Activated CD4-positive, alpha-beta T cell treated with anti-CD3 and anti-CD28 coated beads, Interleukin-2, amount 10 ng/mL, durations not matched to agents 24 days and 14 days (primary cell): Measurements from ENCODE around the gene PDILT. TPM values are rescaled to one million over a fixed set of nuclear protein-coding genes. Genes with fewer than 3 reads are reported as not detected.
"Not testable (repeated sequence)": the region's sequence is repeated elsewhere in the genome, so short reads cannot be mapped to it uniquely, and the experiment has no call there.

Experiments
- DNase-seq: peaks from one replicate; pipeline ENCODE4 v3.0.0; 2022
- H3K27ac Mint-ChIP-seq: one replicate; pipeline ENCODE4 v1.8.0; 2022; ENCODE audit warnings: mild to moderate bottlenecking, mixed read lengths
- H3K27me3 Mint-ChIP-seq: one replicate; pipeline ENCODE4 v1.8.0; 2022; ENCODE audit warnings: mixed read lengths
- H3K36me3 Mint-ChIP-seq: one replicate; pipeline ENCODE4 v1.8.0; 2022; ENCODE audit warnings: low read depth, mild to moderate bottlenecking, mixed read lengths
- H3K4me1 Mint-ChIP-seq: one replicate; pipeline ENCODE4 v1.8.0; 2021; ENCODE audit warnings: mixed read lengths
- H3K4me3 Mint-ChIP-seq: one replicate; pipeline ENCODE4 v1.8.0; 2022; ENCODE audit warnings: mild to moderate bottlenecking, moderate library complexity, mixed read lengths
- H3K9me3 Mint-ChIP-seq: one replicate; pipeline ENCODE4 v1.8.0; 2021; ENCODE audit warnings: mixed read lengths
- intact Hi-C: fragments of 100-400 bp; cut with micrococcal nuclease; formaldehyde crosslinking; loops from one replicate; pipeline ENCODE4 v1.15.1; 2023
- total RNA-seq: library from RNA; stranded (reverse); gene quantifications from 2 replicates; pipeline ENCODE4 v1.2.3, GENCODE V29; 2022

PDILT gene, protein sequence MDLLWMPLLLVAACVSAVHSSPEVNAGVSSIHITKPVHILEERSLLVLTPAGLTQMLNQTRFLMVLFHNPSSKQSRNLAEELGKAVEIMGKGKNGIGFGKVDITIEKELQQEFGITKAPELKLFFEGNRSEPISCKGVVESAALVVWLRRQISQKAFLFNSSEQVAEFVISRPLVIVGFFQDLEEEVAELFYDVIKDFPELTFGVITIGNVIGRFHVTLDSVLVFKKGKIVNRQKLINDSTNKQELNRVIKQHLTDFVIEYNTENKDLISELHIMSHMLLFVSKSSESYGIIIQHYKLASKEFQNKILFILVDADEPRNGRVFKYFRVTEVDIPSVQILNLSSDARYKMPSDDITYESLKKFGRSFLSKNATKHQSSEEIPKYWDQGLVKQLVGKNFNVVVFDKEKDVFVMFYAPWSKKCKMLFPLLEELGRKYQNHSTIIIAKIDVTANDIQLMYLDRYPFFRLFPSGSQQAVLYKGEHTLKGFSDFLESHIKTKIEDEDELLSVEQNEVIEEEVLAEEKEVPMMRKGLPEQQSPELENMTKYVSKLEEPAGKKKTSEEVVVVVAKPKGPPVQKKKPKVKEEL
- total RNA-seq, result not detected in 2 replicates

DNA sequence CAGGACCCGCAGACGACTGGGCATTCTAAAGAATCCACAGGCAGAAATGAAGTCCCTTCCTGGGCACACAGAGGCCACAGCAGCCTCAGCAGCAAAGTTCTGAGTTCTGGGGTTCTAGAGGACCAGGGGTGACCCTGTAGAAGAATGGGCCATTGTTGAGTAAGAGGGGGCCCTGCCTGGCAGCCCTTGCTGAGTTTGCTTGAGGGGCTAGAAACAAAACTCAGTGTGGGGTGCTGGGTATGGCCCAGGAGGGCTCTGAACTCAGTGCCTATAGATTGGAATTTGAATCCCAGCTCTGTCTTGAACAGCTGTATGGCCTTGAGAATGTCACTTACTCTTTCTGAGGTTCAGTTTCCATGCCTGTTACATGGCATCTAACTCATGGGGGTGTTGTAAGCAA lies at the start of gene PDILT:
Gene PDILT, minus strand, starts transcription at position 101 of the 400 bp plus-strand sequence. CDS start 5,437 bp downstream, outside the sequence.
- no peaks in the 10 kb centered on the region for H3K9me3 Mint-ChIP-seq
- no peaks in the 10 kb centered on the region for H3K4me1 Mint-ChIP-seq
- no peaks in the 10 kb centered on the region for H3K36me3 Mint-ChIP-seq
- no peaks in the 10 kb centered on the region for H3K27me3 Mint-ChIP-seq
- no peak for DNase-seq
- H3K27ac Mint-ChIP-seq, result no peak within 1 kb of the TSS
- no peak within 1 kb of the TSS for H3K4me3 Mint-ChIP-seq
- intact Hi-C loops, result no loop called here

DNA sequence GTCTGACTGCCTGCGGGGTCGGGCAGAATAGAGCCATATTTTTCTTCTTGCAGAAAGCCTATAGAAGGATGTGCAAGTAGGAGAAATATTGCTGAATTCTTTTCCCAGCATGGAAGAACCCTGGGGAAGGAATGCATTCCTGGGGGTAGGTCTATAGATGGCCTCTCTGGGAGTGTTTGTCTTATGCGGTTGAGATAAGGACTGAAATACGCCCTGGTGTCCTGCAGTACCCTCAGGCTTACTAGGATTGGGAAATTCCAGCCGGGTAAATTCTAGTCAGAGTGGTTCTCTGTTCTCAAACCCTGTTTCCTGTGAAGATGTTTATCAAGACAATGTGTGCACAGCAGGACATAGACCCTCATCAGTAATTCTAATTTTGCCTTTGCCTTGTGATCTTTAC lies 49.1 kb upstream of the PDILT start:
- H3K36me3 Mint-ChIP-seq, H3K27ac Mint-ChIP-seq, H3K4me3 Mint-ChIP-seq, H3K9me3 Mint-ChIP-seq, H3K4me1 Mint-ChIP-seq, H3K27me3 Mint-ChIP-seq, intact Hi-C loops, DNase-seq: not testable (repeated sequence)

DNA sequence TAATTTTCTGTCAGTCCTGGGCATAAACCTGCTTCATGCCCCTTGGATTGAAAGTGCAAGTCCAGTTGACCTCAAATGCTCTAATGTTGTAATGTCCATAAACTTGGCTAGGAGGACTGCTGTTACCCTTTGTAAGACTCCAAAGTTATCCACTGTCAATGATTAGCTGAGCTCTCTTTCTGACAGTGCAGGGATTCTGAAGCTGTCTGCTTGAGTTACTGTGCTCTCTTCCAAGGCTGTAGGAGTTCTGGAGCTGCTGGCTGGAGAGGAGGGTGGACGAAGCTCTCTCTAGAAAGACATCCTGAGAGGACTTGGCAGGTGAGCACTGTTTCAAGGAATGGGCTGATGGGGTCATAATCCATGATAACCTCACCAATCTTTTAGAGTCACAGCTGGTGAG lies 46.8 kb upstream of the PDILT start, which contains the start of gene ACSM2A:
Gene ACSM2A, plus strand, starts transcription at position 158 of the 400 bp plus-strand sequence. CDS start 8,594 bp downstream, outside the sequence.
- H3K4me3 Mint-ChIP-seq, H3K36me3 Mint-ChIP-seq, H3K9me3 Mint-ChIP-seq, intact Hi-C loops, H3K4me1 Mint-ChIP-seq, DNase-seq, H3K27ac Mint-ChIP-seq, H3K27me3 Mint-ChIP-seq: not testable (repeated sequence)

DNA sequence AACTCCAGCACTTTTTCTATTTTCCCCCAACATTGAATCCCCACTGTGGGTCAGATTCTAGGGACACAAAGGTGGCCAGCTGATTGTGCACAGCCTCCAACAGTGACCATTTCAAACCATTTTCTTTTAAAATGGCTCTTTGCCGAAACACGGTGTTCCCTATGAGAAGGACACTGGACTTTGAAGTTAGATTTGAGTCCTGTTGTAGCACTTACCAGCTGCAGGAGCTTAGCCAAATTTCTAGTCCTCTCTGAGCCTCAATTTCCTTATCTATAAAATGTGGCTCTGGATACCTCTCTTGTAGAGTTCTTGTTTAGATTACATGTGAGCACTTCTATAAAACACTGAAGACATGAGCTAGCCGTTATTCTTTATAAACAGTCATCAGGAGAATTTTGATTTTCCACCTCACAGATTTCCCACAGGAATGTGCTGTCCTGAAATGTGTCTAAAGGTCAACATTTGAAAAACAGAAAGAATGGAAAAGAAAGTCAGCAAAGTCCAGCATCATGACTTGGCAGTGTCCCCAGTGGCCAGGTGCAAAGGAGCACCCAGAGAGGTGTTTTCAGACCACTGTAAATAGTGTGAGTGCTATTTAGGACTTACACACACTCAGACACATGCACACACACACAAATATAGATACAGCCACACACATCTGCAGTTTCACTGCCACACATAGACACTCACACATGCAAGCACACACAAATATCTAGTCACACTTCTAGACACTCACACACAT lies 42.3 kb upstream of the PDILT start:
- DNase-seq, H3K4me3 Mint-ChIP-seq, H3K4me1 Mint-ChIP-seq, H3K9me3 Mint-ChIP-seq, H3K27me3 Mint-ChIP-seq, intact Hi-C loops, H3K27ac Mint-ChIP-seq, H3K36me3 Mint-ChIP-seq: not testable (repeated sequence)

DNA sequence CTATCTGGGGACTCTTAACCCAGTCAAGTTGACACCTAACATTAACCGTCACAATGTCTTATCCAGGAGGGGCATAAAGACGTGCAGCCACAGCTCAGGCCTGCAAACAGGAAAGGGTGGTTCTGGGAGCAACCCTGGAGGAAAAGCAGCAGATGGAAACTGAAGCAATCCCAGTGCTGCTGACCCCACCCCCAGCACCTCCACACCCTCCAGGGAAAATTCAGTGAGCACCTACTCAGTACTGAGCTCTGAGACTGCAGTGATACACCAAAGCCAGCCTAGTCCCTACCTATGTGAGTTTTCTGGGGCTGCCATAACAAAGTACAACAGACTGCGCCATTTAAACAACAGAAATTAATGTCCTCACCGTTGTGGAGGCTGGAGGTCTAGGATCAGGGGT lies 37.3 kb upstream of the PDILT start:
- DNase-seq, H3K4me1 Mint-ChIP-seq, H3K27me3 Mint-ChIP-seq, H3K27ac Mint-ChIP-seq, H3K9me3 Mint-ChIP-seq, H3K4me3 Mint-ChIP-seq, H3K36me3 Mint-ChIP-seq, intact Hi-C loops: not testable (repeated sequence)

DNA sequence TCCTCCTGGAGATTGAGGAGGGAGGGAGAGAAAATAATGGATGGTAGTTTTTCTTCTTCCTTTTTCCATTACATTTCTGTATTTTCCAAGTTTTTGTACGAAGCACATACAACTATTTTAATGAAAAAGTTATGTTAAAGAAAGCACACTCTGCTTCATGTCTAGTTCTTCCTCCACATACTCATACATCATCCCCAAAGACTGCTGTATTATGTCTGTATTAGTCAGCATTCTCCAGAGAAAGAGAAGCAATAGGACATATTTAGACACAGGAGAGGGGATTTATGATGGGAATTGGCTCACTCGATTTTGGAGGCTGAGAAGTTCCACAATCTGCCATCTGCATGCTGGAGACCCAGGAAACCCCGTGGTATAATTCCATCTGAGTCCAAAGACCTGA lies 36.7 kb upstream of the PDILT start:
- no peaks in the 10 kb centered on the region for H3K36me3 Mint-ChIP-seq
- no peaks in the 10 kb centered on the region for H3K27me3 Mint-ChIP-seq
- DNase-seq, result no peak
- H3K27ac Mint-ChIP-seq, result no peak overlapping the region
- H3K4me3 Mint-ChIP-seq, result no peak overlapping the region
- H3K4me1 Mint-ChIP-seq, result no peaks in the 10 kb centered on the region
- no peaks in the 10 kb centered on the region for H3K9me3 Mint-ChIP-seq
- intact Hi-C loops, result no loop called here

DNA sequence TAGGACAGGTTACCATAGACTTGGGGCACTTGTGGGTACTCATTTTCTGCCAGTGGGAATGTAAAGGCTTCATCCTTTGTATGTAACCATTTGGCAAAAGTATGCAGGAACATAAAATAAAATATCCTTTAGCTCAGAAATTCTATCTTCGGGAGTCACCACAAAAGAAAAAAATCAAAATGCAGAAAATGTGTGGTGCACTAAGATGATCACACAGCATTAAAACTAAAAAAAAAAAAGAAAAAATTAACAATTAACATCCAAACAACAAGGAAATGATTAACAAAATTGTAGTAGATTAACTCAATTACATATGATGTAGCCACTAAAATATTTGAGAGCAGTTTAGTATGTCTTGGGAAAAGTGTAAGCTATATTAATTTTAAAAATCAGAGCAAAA lies 36.2 kb upstream of the PDILT start:
- H3K9me3 Mint-ChIP-seq, H3K27me3 Mint-ChIP-seq, H3K36me3 Mint-ChIP-seq, H3K4me1 Mint-ChIP-seq, H3K27ac Mint-ChIP-seq, intact Hi-C loops, DNase-seq, H3K4me3 Mint-ChIP-seq: not testable (repeated sequence)

DNA sequence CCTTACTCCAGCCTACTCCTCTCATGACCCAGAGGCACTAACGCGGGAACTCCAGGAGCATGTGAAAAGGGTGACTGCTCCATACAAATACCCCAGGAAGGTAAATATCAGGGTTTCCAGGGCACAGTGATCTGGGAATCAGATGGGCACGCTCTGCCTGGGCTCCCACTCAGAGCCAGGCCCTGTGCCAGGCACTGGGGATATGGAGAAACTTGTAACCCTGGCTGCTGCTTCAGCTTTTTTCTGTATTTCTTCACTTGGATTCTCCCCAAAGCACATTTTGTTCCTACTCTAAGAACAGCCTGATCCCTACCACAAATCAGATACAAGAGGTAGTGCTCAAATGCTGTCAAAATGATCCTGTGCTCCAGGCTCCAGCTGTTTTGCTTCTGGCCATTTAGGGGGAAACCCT lies 35.3 kb upstream of the PDILT start:
- H3K4me3 Mint-ChIP-seq, H3K4me1 Mint-ChIP-seq, DNase-seq, H3K27ac Mint-ChIP-seq, H3K27me3 Mint-ChIP-seq, H3K36me3 Mint-ChIP-seq, intact Hi-C loops, H3K9me3 Mint-ChIP-seq: not testable (repeated sequence)

DNA sequence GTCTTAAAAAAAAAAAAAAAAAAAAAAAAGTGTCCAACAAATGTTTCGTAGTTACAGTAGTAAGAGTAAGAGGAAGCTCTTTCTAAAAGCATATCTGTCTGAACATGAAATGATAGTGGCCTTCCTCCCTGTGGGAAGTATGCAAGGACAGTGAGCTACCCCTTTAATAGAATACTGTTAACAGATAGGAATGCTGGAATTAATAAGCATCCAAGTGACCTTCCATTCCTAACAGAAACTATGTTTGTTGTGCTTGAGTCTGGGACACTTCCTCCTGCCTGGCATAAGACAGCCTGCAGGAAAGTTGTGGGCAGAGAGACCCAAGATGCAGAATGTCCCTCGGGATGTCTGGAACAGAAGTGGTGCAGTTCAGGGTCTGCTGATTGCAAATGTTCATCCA lies 34.4 kb upstream of the PDILT start:
- H3K27ac Mint-ChIP-seq, H3K27me3 Mint-ChIP-seq, intact Hi-C loops: not testable (repeated sequence)

DNA sequence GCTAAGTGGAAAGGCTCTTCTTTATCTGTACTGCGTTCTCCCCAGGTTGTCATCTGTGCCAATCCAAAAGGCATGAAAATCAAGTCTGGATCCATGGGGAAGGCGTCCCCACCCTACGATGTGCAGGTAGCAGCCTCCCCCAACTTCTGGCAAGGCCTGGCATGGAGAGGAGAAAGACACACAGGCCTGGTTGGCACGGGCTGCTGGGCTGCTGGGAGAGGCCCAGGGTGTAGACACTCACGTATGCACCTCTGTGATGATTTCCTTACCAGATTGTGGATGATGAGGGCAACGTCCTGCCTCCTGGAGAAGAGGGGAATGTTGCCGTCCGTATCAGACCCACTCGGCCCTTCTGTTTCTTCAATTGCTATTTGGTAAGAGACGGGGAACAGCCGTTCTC lies 26.4 kb upstream of the PDILT start:
- H3K9me3 Mint-ChIP-seq, result no peaks in the 10 kb centered on the region
- DNase-seq, result no peak
- no peak overlapping the region for H3K4me3 Mint-ChIP-seq
- peaks cover 2% of the 10 kb centered on the region for H3K27me3 Mint-ChIP-seq
- intact Hi-C loops, result no loop called here
- H3K36me3 Mint-ChIP-seq, result no peaks in the 10 kb centered on the region
- H3K4me1 Mint-ChIP-seq, result no peaks in the 10 kb centered on the region
- no peak overlapping the region for H3K27ac Mint-ChIP-seq

More for the DNA sequence above, 34.4 kb upstream of the PDILT start:
- H3K9me3 Mint-ChIP-seq, H3K4me3 Mint-ChIP-seq, DNase-seq, H3K36me3 Mint-ChIP-seq, H3K4me1 Mint-ChIP-seq: not testable (repeated sequence)

DNA sequence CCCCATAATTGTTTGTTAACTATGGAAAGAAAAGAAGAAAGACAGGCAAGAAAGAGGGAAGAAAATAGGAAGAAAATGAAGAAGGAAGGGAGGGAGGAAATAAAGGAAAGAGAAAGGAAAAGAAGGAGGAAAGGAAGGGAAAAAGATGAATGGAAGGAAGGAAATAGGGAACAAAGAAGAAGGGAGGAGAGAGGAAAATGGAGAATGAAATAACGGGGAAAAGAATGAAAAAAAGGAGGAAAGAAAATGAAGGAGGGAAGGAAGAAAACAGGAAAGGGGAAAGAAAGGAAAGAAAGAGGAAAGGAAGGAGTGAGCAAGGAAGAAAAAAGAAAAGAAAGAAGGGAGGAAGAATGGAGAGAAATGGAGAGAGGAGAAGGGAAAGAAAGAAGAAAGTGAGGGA lies 25.9 kb upstream of the PDILT start:
- H3K27ac Mint-ChIP-seq, H3K4me1 Mint-ChIP-seq, H3K27me3 Mint-ChIP-seq, H3K9me3 Mint-ChIP-seq, H3K36me3 Mint-ChIP-seq, H3K4me3 Mint-ChIP-seq, intact Hi-C loops, DNase-seq: not testable (repeated sequence)

DNA sequence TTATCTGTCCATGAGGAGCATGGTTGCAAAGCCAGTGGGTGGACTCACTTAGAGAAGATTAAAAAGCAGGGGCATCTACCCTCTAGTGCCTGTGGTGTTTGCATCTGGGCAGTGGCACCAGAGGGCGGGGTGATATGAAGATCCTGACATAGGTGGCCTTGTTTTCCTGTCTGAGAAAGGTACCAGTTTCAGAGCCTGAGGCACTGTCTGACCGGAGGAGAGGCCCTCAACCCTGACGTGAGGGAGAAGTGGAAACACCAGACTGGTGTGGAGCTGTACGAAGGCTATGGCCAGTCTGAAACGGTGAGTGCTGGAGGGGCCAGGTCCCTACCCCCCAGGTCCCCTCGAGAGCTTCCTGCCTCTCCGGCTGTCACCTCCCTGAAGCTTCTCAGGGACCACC lies 25.0 kb upstream of the PDILT start:
- intact Hi-C loops, H3K36me3 Mint-ChIP-seq, H3K27ac Mint-ChIP-seq: not testable (repeated sequence)

DNA sequence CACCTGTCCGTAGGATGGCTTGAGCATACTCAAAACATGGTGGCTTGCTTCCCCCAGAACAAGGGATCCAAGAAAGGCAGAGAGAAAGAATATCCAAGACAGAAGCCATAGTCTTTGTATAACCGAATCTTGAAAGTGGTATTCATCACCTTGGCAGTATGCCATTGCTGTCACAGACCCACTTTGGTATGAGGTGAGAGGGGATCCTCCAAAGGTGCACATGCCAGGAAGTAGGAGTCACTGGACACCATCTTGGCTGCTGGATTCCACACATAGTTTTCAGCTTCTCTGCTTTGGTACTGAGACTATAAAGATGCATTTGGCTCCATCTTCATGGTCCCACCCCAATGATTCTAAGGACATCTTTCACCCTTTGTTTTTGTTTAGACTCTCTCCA lies 22.9 kb upstream of the PDILT start:
- H3K4me1 Mint-ChIP-seq, H3K36me3 Mint-ChIP-seq, H3K27ac Mint-ChIP-seq, intact Hi-C loops, H3K9me3 Mint-ChIP-seq, H3K4me3 Mint-ChIP-seq, H3K27me3 Mint-ChIP-seq, DNase-seq: not testable (repeated sequence)

More for the DNA sequence above, 25.0 kb upstream of the PDILT start:
- not testable (repeated sequence) for H3K27me3 Mint-ChIP-seq, H3K4me3 Mint-ChIP-seq, DNase-seq, H3K9me3 Mint-ChIP-seq, H3K4me1 Mint-ChIP-seq

DNA sequence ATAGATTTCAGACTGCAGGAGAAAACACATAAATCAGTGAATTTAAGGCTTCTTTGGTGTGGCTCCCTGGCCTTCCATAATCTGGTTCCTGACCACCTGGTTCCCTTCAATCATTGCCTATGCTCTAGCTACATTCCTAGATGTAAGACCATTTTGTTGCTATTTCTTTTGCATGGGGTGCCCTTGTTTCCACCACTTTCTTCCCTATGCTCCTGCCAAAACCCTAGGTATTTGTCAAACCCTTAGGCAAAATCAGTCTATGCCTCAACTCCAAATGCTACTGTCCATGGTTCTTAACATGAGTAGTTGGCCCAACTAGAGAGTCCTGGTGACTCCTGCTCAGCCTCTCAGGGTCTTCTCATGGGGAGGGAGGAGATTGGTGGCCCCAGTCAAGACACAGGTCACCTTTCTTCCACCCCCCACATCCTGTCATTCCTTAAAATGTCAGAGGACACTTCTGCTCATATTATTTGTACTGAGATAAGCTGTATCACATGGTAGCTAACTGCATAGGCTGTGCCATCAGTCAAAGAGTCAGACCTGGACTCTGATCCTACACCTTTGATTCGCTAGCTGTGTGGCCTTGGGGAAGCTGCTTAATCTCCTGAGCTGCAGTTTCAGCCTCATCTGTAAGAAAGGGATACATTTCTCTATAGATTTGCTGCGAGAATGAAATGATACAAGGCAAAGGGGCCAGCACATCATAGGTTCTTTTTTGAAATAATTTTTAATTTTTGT lies 19.8 kb upstream of the PDILT start:
- intact Hi-C loops, result no loop called here
- Mint-ChIP-seq H3K27ac (no peak overlapping the region), H3K4me3 (no peak overlapping the region), H3K4me1 (no peaks in the 10 kb centered on the region), H3K27me3 (no peaks in the 10 kb centered on the region), H3K36me3 (no peaks in the 10 kb centered on the region), H3K9me3 (no peaks in the 10 kb centered on the region)
- no peak for DNase-seq
